A549 (cell line): ENCODE results near the gene C3orf85. TPM values are rescaled to one million over a fixed set of nuclear protein-coding genes. Genes with fewer than 3 reads are reported as not detected.

ENCODE experiments used
- ATAC-seq, 2 experiments: fragments of 200-7000 bp in 1 of 2; fragments of >200 bp in 1 of 2; cut with Nextera tagmentation in 1 of 2; cut with Tn5 transposase in 1 of 2; 3 replicates each; pipeline versions ENCODE4 v1.8.0 to v1.9.1; 2018 to 2020; ENCODE audit warnings: mild to moderate bottlenecking in 1 of 2, moderate library complexity in 1 of 2
- CTCF ChIA-PET: fragments of 300-600 bp; sonication (Branson Sonifier 250); formaldehyde crosslinking; extraction: SDS; loops from one replicate; lab custom pipeline; 2021; ENCODE audit warnings: antibody characterized with exemption, inconsistent platforms; lab: Yijun Ruan, JAX
- POLR2A ChIA-PET: fragments of 350-600 bp; formaldehyde crosslinking; extraction: SDS; loops from one replicate; lab custom pipeline; 2021; ENCODE audit warnings: antibody characterized with exemption, inconsistent platforms; lab: Yijun Ruan, JAX
- DNase-seq, 2 experiments: peaks; one replicate each; pipeline versions ENCODE4 v3.0.0 to v3.0.0-alpha.2; 2011 to 2016; ENCODE audit warnings: low read depth in 1 of 2, low spot score in 1 of 2
- FAIRE-seq: peaks from 2 replicates; lab custom pipeline; 2011; peaks lifted over from hg19 to GRCh38; lab: Jason Lieb, UNC
- H3K27ac ChIP-seq, 2 experiments: fragments of >200 bp; sonication (Bioruptor Twin); formaldehyde crosslinking; 3 replicates each; pipeline ENCODE4 v1.5.1; 2016 to 2017
- H3K4me1 ChIP-seq: fragments of >200 bp; sonication (Bioruptor Twin); formaldehyde crosslinking; 3 replicates; pipeline ENCODE4 v1.6.1; 2016
- H3K4me2 ChIP-seq: fragments of >200 bp; sonication (Bioruptor Twin); formaldehyde crosslinking; 3 replicates; pipeline ENCODE4 v1.6.1; 2016
- H3K4me3 ChIP-seq: fragments of >200 bp; sonication (Bioruptor Twin); formaldehyde crosslinking; 3 replicates; pipeline ENCODE4 v1.5.1; 2016
- H3K9me3 ChIP-seq: fragments of >200 bp; sonication (Bioruptor Twin); formaldehyde crosslinking; 3 replicates; pipeline ENCODE4 v1.6.1; 2016
- CBX8 ChIP-seq: fragments of 200-600 bp; sonication (generic); IDR thresholded peaks from 2 replicates; pipeline ENCODE4 v1.6.1; 2016
- CEBPB ChIP-seq, 2 experiments: fragments of >200 bp in 1 of 2; sonication (Bioruptor Twin) in 1 of 2; formaldehyde crosslinking in 1 of 2; IDR thresholded peaks; 2 replicates each; pipeline ENCODE4 v1.6.1; 2012 to 2016
- EHF ChIP-seq: fragments of 250-450 bp; sonication (Bioruptor Pico); IDR thresholded peaks from 2 replicates; pipeline ENCODE4 v1.5.0; 2020; ENCODE audit warnings: mild to moderate bottlenecking
- EHMT2 ChIP-seq: fragments of 200-600 bp; sonication (generic); IDR thresholded peaks from 2 replicates; pipeline ENCODE4 v1.6.1; 2016; ENCODE audit warnings: antibody characterized with exemption, low read depth, mild to moderate bottlenecking, moderate library complexity
- EP300 ChIP-seq, 2 experiments: fragments of >200 bp; sonication (Bioruptor Twin); formaldehyde crosslinking; IDR thresholded peaks; 2 replicates in 1 of 2; 3 replicates in 1 of 2; pipeline ENCODE4 v1.6.1; 2016 to 2017
- ESRRA ChIP-seq: fragments of 150-350 bp; IDR thresholded peaks from 2 replicates; pipeline ENCODE4 v1.6.1; 2014; ENCODE audit warnings: mild to moderate bottlenecking, low read length, borderline replicate concordance
- FOSL2 ChIP-seq, 2 experiments: fragments of 450-650 bp in 1 of 2; fragments of >200 bp in 1 of 2; sonication (Bioruptor Twin) in 1 of 2; formaldehyde crosslinking; IDR thresholded peaks; 2 replicates each; pipeline versions ENCODE4 v1.5.0 to v1.6.1; 2016 to 2020; ENCODE audit warnings: mild to moderate bottlenecking in 1 of 2, moderate library complexity in 1 of 2
- HDAC2 ChIP-seq: fragments of 200-600 bp; sonication (generic); IDR thresholded peaks from 2 replicates; pipeline ENCODE4 v1.6.1; 2016
- HEYL ChIP-seq: fragments of 250-450 bp; sonication (Bioruptor Pico); IDR thresholded peaks from 2 replicates; pipeline ENCODE4 v1.8.0; 2021; ENCODE audit warnings: mild to moderate bottlenecking, moderate library complexity
- HOXA7 ChIP-seq: fragments of 250-450 bp; sonication (Bioruptor Pico); IDR thresholded peaks from 2 replicates; pipeline ENCODE4 v1.5.0; 2020; ENCODE audit warnings: mild to moderate bottlenecking, moderate library complexity
- HOXB5 ChIP-seq: fragments of 250-450 bp; sonication (Bioruptor Pico); IDR thresholded peaks from 2 replicates; pipeline ENCODE4 v1.5.0; 2020; ENCODE audit warnings: mild to moderate bottlenecking, moderate library complexity
- KDM1A ChIP-seq: fragments of 200-600 bp; sonication (generic); IDR thresholded peaks from 2 replicates; pipeline ENCODE4 v1.6.1; 2016; ENCODE audit warnings: low read depth, mild to moderate bottlenecking
- KDM5A ChIP-seq: fragments of 200-600 bp; sonication (generic); IDR thresholded peaks from 2 replicates; pipeline ENCODE4 v1.6.1; 2016; ENCODE audit warnings: antibody characterized with exemption, mild to moderate bottlenecking
- MAFK ChIP-seq: fragments of 450-650 bp; IDR thresholded peaks from 2 replicates; pipeline ENCODE4 v1.6.1; 2014; ENCODE audit not compliant: partially characterized antibody
- MAZ ChIP-seq: fragments of 150-350 bp; IDR thresholded peaks from 2 replicates; pipeline ENCODE4 v1.6.1; 2014; ENCODE audit warnings: antibody characterized with exemption, low read depth, low read length, borderline replicate concordance
- MYC ChIP-seq: IDR thresholded peaks from 2 replicates; pipeline ENCODE4 v1.6.1; 2012; ENCODE audit warnings: mild to moderate bottlenecking, inconsistent platforms, low read length, improper control_type of control experiment, borderline replicate concordance
- NFE2L2 ChIP-seq: fragments of 150-350 bp; conservative IDR thresholded peaks from 2 replicates; pipeline ENCODE4 v1.6.1; 2014; ENCODE audit warnings: low read length
- NPAS2 ChIP-seq: fragments of 250-450 bp; sonication (Bioruptor Pico); IDR thresholded peaks from 2 replicates; pipeline ENCODE4 v1.8.0; 2022; ENCODE audit warnings: mild to moderate bottlenecking, moderate library complexity, borderline replicate concordance
- NR3C1 ChIP-seq: fragments of >200 bp; sonication (Bioruptor Twin); formaldehyde crosslinking; IDR thresholded peaks from 3 replicates; pipeline ENCODE4 v1.6.1; 2017
- POLR2A ChIP-seq: IDR thresholded peaks from 2 replicates; pipeline ENCODE4 v1.6.1; 2012; ENCODE audit warnings: mild to moderate bottlenecking, low read length
- RCOR1 ChIP-seq: fragments of 150-350 bp; IDR thresholded peaks from 2 replicates; pipeline ENCODE4 v1.6.1; 2014; ENCODE audit warnings: antibody characterized with exemption, low read length, low read depth
- SMC3 ChIP-seq: fragments of >200 bp; sonication (Bioruptor Twin); formaldehyde crosslinking; IDR thresholded peaks from 3 replicates; pipeline ENCODE4 v1.6.1; 2018; ENCODE audit warnings: inconsistent platforms
- SREBF2 ChIP-seq: fragments of 450-650 bp; IDR thresholded peaks from 2 replicates; pipeline ENCODE4 v1.6.1; 2014; ENCODE audit warnings: mild to moderate bottlenecking, moderate library complexity
- TFCP2L1 ChIP-seq: fragments of 250-450 bp; sonication (Bioruptor Pico); IDR thresholded peaks from 2 replicates; pipeline ENCODE4 v1.5.0; 2021; ENCODE audit warnings: mild to moderate bottlenecking
- TP53 ChIP-seq: fragments of 250-450 bp; sonication (Bioruptor Pico); IDR thresholded peaks from 2 replicates; pipeline ENCODE4 v1.5.0; 2021; ENCODE audit warnings: mild to moderate bottlenecking, moderate library complexity
- ZC3H11A ChIP-seq: fragments of 450-650 bp; IDR thresholded peaks from 2 replicates; pipeline ENCODE4 v1.6.1; 2014; ENCODE audit warnings: antibody characterized with exemption, mild to moderate bottlenecking
- ZSCAN20 ChIP-seq: fragments of 250-450 bp; sonication (Bioruptor Pico); IDR thresholded peaks from 2 replicates; pipeline ENCODE4 v1.8.0; 2022; ENCODE audit warnings: mild to moderate bottlenecking, moderate library complexity
- WGBS: methylation state at CpG from one replicate; pipeline ENCODE4 v1.1.6; 2017; ENCODE audit errors: missing lambda C conversion rate; 5-methylcytosine and 5-hydroxymethylcytosine counted together
- polyA plus RNA-seq, 4 experiments: library from polyadenylated mRNA; depleted of rRNA in 3 of 4; stranded (reverse); fragments of >200 nt; fragmentation: RNase III in 1 of 4; extraction: RNeasy Plus Mini Kit Qiagen cat#74134 plus additional on column Dnase treatment in 1 of 4; gene quantifications; 2 replicates in 3 of 4; 3 replicates in 1 of 4; pipeline ENCODE4 v1.2.3, GENCODE V29; 2011 to 2017
- TF ChIP-seq, protein P1 (sequence below): fragments of >200 bp; sonication (Bioruptor Twin); formaldehyde crosslinking; IDR thresholded peaks from 3 replicates; pipeline ENCODE4 v1.6.1; 2016
- TF ChIP-seq, protein P2 (sequence below): IDR thresholded peaks from 2 replicates; pipeline ENCODE4 v1.6.1; 2012; ENCODE audit warnings: low read depth, borderline replicate concordance
- TF ChIP-seq, protein P3 (sequence below): fragments of 450-650 bp; IDR thresholded peaks from 2 replicates; pipeline ENCODE4 v1.6.1; 2014; ENCODE audit warnings: antibody characterized with exemption
- TF ChIP-seq, protein P4 (sequence below): IDR thresholded peaks from 2 replicates; pipeline ENCODE4 v1.6.1; 2012
- TF ChIP-seq, protein P5 (sequence below): fragments of 250-450 bp; sonication (Bioruptor Pico); IDR thresholded peaks from 2 replicates; pipeline ENCODE4 v1.5.0; 2021; ENCODE audit warnings: mild to moderate bottlenecking, moderate library complexity, borderline replicate concordance
- TF ChIP-seq, protein P6 (sequence below): fragments of >200 bp; sonication (Bioruptor Twin); formaldehyde crosslinking; IDR thresholded peaks from 3 replicates; pipeline ENCODE4 v1.5.1; 2016

C3orf85 gene
- polyA plus RNA-seq, 2 of the 4 experiments (the other 2 are of a cell fraction), result not detected

DNA sequence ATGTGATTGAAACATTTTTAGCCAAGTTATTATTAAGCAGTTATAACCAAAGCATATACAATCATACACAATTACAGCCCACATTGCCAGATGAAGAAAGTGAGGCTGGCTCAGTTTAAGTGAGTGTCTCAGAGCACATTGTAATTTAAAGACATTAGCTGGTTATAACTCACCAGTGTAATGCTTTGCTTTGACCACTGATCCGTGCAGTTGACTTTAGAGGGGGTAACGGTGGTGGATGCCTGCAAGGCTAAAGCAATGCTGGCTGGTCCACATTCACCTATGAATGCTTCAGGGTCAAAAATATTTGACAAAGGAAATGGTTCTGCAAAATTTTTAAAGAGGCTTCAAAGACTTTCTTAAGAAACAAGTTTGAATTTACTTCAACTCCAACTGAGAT lies 1.2 kb downstream of the C3orf85 start:
- ChIA-PET POLR2A (no interaction called here), CTCF (no interaction called here)
- TF ChIP-seq NPAS2, result no peak
- TF ChIP-seq SMC3, result no peak
- no peak for TF ChIP-seq FOSL2 (IDR thresholded peaks at IDR 0.05)
- no peak for TF ChIP-seq FOSL2 (CRISPR knock-in tag; IDR thresholded peaks at IDR 0.05)
- no peak for TF ChIP-seq SREBF2
- no peak for TF ChIP-seq POLR2A
- no peak for TF ChIP-seq CBX8
- TF ChIP-seq HDAC2, result no peak
- TF ChIP-seq, protein P1, sequence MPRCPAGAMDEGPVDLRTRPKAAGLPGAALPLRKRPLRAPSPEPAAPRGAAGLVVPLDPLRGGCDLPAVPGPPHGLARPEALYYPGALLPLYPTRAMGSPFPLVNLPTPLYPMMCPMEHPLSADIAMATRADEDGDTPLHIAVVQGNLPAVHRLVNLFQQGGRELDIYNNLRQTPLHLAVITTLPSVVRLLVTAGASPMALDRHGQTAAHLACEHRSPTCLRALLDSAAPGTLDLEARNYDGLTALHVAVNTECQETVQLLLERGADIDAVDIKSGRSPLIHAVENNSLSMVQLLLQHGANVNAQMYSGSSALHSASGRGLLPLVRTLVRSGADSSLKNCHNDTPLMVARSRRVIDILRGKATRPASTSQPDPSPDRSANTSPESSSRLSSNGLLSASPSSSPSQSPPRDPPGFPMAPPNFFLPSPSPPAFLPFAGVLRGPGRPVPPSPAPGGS, result no peak
- no peak for TF ChIP-seq ESRRA
- no peak for TF ChIP-seq HEYL (CRISPR knock-in tag)
- TF ChIP-seq HOXA7 (CRISPR knock-in tag), result no peak
- no peak for TF ChIP-seq EHF (CRISPR knock-in tag)
- TF ChIP-seq CEBPB (IDR thresholded peaks at IDR 0.05), result no peak
- no peak for TF ChIP-seq TFCP2L1
- TF ChIP-seq, protein P2, sequence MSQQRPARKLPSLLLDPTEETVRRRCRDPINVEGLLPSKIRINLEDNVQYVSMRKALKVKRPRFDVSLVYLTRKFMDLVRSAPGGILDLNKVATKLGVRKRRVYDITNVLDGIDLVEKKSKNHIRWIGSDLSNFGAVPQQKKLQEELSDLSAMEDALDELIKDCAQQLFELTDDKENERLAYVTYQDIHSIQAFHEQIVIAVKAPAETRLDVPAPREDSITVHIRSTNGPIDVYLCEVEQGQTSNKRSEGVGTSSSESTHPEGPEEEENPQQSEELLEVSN, result no peak
- TF ChIP-seq KDM1A, result no peak
- no peak for TF ChIP-seq MAZ
- TF ChIP-seq EP300 (IDR thresholded peaks at IDR 0.05), result no peak
- no peak for TF ChIP-seq EHMT2
- TF ChIP-seq RCOR1, result no peak
- H3K4me1 ChIP-seq, result no peaks in the 10 kb centered on the region
- ATAC-seq (no peak), DNase-seq (no peak), FAIRE-seq (no peak)
- WGBS, result 47% methylated on average over 2 of the region's 2 CpGs
- no peak overlapping the region for H3K27ac ChIP-seq
- H3K9me3 ChIP-seq, result no peaks in the 10 kb centered on the region
- H3K4me2 ChIP-seq, result no peak overlapping the region
- no peak overlapping the region for H3K4me3 ChIP-seq

DNA sequence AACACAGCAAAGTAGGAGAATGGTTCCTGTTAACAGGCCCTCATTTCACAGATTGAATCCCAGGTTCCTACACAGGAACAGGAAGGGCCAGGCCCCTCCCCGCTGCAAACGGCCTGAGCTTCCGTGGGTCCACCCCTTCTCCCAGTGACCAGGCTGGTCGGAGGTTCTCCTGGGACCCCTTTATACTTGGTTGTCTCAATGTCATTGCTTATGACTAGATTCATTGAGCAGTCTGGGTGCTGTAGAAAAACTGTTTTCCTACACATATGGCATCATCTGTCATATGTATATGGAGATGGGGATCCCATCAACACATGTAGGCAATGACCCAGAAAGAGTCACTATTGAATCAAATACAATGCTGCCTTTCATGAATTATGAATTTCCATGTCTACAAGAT lies 3.8 kb downstream of the C3orf85 start:
- ChIA-PET CTCF (no interaction called here), POLR2A (no interaction called here)
- H3K9me3 ChIP-seq, result no peaks in the 10 kb centered on the region
- no peak overlapping the region for H3K4me2 ChIP-seq
- FAIRE-seq (no peak), ATAC-seq (no peak), DNase-seq (no peak)
- WGBS, result 61% methylated on average over 4 of the region's 4 CpGs
- no peaks in the 10 kb centered on the region for H3K4me1 ChIP-seq
- H3K4me3 ChIP-seq, result no peak overlapping the region
- H3K27ac ChIP-seq, result no peak overlapping the region
- TF ChIP-seq, protein P3, sequence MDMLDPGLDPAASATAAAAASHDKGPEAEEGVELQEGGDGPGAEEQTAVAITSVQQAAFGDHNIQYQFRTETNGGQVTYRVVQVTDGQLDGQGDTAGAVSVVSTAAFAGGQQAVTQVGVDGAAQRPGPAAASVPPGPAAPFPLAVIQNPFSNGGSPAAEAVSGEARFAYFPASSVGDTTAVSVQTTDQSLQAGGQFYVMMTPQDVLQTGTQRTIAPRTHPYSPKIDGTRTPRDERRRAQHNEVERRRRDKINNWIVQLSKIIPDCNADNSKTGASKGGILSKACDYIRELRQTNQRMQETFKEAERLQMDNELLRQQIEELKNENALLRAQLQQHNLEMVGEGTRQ, result no peak
- TF ChIP-seq, protein P4, sequence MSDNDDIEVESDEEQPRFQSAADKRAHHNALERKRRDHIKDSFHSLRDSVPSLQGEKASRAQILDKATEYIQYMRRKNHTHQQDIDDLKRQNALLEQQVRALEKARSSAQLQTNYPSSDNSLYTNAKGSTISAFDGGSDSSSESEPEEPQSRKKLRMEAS, result no peak
- TF ChIP-seq TP53 (CRISPR knock-in tag) (no peak), KDM5A (no peak), MYC (no peak), HDAC2 (no peak), NFE2L2 (no peak), EHF (CRISPR knock-in tag) (no peak), MAZ (no peak), ZSCAN20 (CRISPR knock-in tag) (no peak), CEBPB (IDR thresholded peaks at IDR 0.05) (no peak), NR3C1 (no peak), MAFK (no peak), HEYL (CRISPR knock-in tag) (no peak), HOXB5 (no peak), ZC3H11A (no peak), KDM1A (no peak)
- TF ChIP-seq, protein P5, sequence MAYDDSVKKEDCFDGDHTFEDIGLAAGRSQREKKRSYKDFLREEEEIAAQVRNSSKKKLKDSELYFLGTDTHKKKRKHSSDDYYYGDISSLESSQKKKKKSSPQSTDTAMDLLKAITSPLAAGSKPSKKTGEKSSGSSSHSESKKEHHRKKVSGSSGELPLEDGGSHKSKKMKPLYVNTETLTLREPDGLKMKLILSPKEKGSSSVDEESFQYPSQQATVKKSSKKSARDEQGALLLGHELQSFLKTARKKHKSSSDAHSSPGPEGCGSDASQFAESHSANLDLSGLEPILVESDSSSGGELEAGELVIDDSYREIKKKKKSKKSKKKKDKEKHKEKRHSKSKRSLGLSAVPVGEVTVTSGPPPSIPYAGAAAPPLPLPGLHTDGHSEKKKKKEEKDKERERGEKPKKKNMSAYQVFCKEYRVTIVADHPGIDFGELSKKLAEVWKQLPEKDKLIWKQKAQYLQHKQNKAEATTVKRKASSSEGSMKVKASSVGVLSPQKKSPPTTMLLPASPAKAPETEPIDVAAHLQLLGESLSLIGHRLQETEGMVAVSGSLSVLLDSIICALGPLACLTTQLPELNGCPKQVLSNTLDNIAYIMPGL (CRISPR knock-in tag), result no peak
- TF ChIP-seq, protein P6, sequence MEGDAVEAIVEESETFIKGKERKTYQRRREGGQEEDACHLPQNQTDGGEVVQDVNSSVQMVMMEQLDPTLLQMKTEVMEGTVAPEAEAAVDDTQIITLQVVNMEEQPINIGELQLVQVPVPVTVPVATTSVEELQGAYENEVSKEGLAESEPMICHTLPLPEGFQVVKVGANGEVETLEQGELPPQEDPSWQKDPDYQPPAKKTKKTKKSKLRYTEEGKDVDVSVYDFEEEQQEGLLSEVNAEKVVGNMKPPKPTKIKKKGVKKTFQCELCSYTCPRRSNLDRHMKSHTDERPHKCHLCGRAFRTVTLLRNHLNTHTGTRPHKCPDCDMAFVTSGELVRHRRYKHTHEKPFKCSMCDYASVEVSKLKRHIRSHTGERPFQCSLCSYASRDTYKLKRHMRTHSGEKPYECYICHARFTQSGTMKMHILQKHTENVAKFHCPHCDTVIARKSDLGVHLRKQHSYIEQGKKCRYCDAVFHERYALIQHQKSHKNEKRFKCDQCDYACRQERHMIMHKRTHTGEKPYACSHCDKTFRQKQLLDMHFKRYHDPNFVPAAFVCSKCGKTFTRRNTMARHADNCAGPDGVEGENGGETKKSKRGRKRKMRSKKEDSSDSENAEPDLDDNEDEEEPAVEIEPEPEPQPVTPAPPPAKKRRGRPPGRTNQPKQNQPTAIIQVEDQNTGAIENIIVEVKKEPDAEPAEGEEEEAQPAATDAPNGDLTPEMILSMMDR, result no peak
